Subcutaneous abdominal adipose tissue (tissue), 5 donors: ENCODE results near the gene UNC119B.
"Not testable (repeated sequence)": the region's sequence is repeated elsewhere in the genome, so short reads cannot be mapped to it uniquely, and the experiment has no call there.

Experiments used
- H3K27ac ChIP-seq: one replicate; pipeline ENCODE4 v1.7.0; 2013; ENCODE audit warnings: low read depth, mild to moderate bottlenecking, inconsistent platforms, low read length, moderate library complexity
- H3K27me3 ChIP-seq, 5 donors: one replicate each; pipeline ENCODE4 v1.7.0; 2013; ENCODE audit warnings: low read length in 5 of 5, inconsistent platforms in 1 of 5; ENCODE audit not compliant: control insufficient read depth in 5 of 5, insufficient read depth in 4 of 5
- H3K36me3 ChIP-seq, 5 donors: one replicate each; pipeline ENCODE4 v1.7.0; 2013; ENCODE audit warnings: low read length in 5 of 5; ENCODE audit not compliant: control insufficient read depth in 5 of 5, insufficient read depth in 5 of 5
- H3K4me1 ChIP-seq, 5 donors: one replicate each; pipeline ENCODE4 v1.7.0; 2013; ENCODE audit warnings: low read length in 5 of 5, mild to moderate bottlenecking in 3 of 5, moderate library complexity in 1 of 5; ENCODE audit not compliant: control insufficient read depth in 5 of 5, insufficient read depth in 5 of 5
- H3K4me3 ChIP-seq, 5 donors: one replicate each; pipeline ENCODE4 v1.7.0; 2013; ENCODE audit warnings: low read length in 5 of 5, low read depth in 1 of 5
- H3K9ac ChIP-seq, 5 donors: one replicate each; pipeline ENCODE4 v1.7.0; 2013; ENCODE audit warnings: low read length in 5 of 5, mild to moderate bottlenecking in 4 of 5, moderate library complexity in 3 of 5
- H3K9me3 ChIP-seq, 5 donors: one replicate each; pipeline ENCODE4 v1.7.0; 2013; ENCODE audit warnings: low read length in 5 of 5; ENCODE audit not compliant: control insufficient read depth in 5 of 5
- donor health status: healthy.
- donor health status: healthy.
- donor health status: healthy.
- donor health status: healthy.
- donor health status: healthy.

UNC119B gene

DNA sequence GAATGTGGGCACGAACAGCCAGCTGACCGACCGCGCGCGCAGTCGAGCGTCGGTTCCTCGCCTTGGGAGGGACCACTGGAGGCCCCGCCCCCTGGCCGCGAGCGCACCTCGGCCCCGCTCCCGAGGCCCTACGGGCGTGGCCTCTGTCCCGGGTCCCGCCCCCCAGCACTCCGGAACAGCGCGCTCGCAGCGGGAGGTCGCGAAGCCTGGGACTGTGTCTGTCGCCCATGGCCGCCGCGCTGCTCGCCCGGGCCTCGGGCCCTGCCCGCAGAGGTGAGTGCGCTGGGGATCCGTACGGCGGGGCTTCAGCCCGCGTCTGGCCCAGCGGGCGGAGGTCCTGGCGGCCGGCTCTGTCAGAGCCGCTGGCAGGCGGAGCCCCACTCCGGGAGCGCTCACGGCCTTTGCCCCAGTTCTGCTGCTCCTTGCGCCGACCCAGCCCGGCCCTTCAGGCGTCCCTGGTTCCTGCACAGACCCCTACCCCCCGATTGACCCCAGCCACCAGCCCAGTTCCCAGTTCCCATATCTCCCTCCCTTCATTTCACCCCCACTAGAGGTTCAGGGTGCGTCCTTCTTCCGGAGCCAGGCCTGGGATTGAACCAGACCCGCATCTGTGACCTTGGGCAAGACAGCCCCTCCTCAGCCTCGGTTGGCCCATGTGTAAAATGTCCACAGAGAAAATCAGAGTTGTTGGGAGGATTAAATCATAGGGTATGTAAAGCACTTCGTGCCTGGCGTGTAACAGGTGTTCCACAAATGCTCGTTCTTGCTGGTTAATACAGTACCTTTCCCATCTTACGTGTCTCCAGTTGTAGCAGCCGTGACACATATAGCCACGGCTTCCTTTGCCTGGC, 15.6 kb downstream of the UNC119B start, which contains the start of gene ACADS:
TSS of gene ACADS (plus strand) at position 168 of the 851 bp plus-strand sequence. CDS start at position 228, 60 bp downstream.
- Histone ChIP-seq H3K27me3 (no peaks in the 10 kb centered on the region), H3K27ac (peak within 1 kb of the TSS; percentile 88), H3K36me3 (peaks cover 0 to 54% (median 42%) of the 10 kb centered on the region in 5 donors), H3K4me3 (peak within 1 kb of the TSS; percentile 76 to 93 (median 83)), H3K4me1 (peaks cover 5 to 50% (median 42%) of the 10 kb centered on the region in 5 donors), H3K9ac (peak within 1 kb of the TSS; percentile 82 to 89 (median 87)), H3K9me3 (no peaks in the 10 kb centered on the region)

DNA sequence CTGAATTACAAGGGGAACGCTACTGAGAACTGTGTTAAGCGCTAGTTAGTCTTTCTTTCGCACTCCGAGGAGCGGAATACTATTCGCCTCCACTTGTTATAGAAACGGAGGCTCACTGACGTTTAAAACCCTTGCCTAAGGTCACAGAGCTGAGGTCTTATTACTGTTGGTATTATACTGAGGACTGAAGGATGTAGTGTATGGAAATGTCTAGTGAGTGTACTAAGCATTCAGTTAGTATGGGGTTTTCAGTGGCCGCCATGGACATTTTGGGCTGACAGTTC, 16.2 kb downstream of the UNC119B start:
- H3K27ac ChIP-seq, result peak overlapping the region; percentile 88
- no peaks in the 10 kb centered on the region for H3K9me3 ChIP-seq
- H3K4me1 ChIP-seq, result peaks cover 3 to 45% (median 36%) of the 10 kb centered on the region in 5 donors
- peak overlapping the region; percentile 76 to 93 (median 83) for H3K4me3 ChIP-seq
- H3K9ac ChIP-seq, result peak overlapping the region; percentile 82 to 89 (median 87)
- no peaks in the 10 kb centered on the region for H3K27me3 ChIP-seq
- H3K36me3 ChIP-seq, result peaks cover 0 to 49% (median 36%) of the 10 kb centered on the region in 5 donors

DNA sequence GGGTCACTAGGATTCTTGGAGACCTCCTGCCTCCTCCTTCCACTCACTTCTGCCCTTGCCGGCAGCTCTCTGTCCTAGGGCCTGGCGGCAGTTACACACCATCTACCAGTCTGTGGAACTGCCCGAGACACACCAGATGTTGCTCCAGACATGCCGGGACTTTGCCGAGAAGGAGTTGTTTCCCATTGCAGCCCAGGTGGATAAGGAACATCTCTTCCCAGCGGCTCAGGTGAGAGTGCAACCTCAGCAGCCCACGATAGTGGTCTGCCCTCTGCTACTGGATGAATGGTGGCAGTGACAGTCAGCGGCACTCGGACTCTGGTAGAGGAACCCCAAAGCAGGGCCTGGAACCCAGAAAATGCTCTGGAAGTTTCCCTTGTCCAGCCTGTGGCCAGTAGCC, 16.7 kb downstream of the UNC119B start:
- Histone ChIP-seq H3K9ac (peak overlapping the region in 2 of 5 donors; percentile 88 to 89), H3K4me3 (peak overlapping the region; percentile 76 to 93 (median 83)), H3K4me1 (peaks cover 3 to 40% (median 31%) of the 10 kb centered on the region in 5 donors), H3K27me3 (no peaks in the 10 kb centered on the region), H3K27ac (peak overlapping the region; percentile 88), H3K36me3 (peaks cover 0 to 44% (median 31%) of the 10 kb centered on the region in 5 donors), H3K9me3 (no peaks in the 10 kb centered on the region)

GRCh38 chr12:120732198-120732597, 21.9 kb downstream of the UNC119B start:
- H3K36me3 ChIP-seq, result peaks cover 0 to 48% (median 25%) of the 10 kb centered on the region in 5 donors
- H3K4me3 ChIP-seq, result not testable (repeated sequence)

DNA sequence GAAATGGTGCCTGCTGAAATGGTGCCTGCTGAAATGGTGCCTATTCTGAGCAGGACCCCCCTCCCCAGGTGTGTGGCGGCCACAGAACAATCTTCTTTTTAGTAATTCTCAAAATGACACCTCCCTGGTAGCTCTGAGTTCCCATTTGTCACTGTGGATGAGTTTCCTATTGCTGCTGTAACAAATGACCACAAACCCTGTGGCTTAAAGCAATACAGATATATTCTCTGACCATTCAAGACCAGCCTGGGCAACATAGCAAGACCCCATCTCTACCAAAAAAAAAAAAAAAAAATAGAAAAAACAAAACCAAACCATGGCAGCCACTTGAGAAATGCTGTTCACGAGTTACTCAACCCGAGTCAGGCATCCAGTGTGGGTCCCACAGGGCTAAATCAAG, 23.3 kb downstream of the UNC119B start:
- Histone ChIP-seq H3K9me3 (no peaks in the 10 kb centered on the region), H3K27me3 (no peaks in the 10 kb centered on the region), H3K27ac (peak overlapping the region; percentile 54), H3K9ac (no peak overlapping the region), H3K36me3 (peaks cover 0 to 50% (median 34%) of the 10 kb centered on the region in 5 donors), H3K4me1 (peaks cover 0 to 14% (median 9%) of the 10 kb centered on the region in 5 donors), H3K4me3 (no peak overlapping the region)

More at GRCh38 chr12:120732198-120732597, 21.9 kb downstream of the UNC119B start:
- H3K4me1 ChIP-seq, result peaks cover 0 to 15% (median 11%) of the 10 kb centered on the region in 5 donors
- not testable (repeated sequence) for H3K9me3 ChIP-seq, H3K27ac ChIP-seq, H3K9ac ChIP-seq, H3K27me3 ChIP-seq

DNA sequence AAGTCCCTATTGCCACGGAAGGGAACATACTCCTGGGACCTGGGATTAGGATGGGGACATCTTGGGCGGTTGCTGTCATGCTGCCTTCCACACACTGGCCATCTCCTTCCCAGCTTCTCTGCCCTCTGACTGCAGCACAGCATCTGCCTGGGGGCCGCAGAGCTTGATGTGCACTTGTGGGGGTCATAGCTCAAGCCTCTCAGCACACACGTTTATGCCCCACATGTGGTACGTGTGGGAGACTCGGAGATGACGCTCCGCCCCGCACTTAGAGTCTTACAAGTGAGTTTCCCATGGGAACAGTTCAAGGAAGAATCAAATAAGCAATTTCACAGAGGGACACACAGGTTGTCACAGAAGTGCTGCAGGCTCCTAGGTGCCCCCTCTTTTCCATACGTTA, 24.0 kb downstream of the UNC119B start:
- Histone ChIP-seq H3K4me1 (peaks cover 0 to 15% (median 9%) of the 10 kb centered on the region in 5 donors), H3K4me3 (no peak overlapping the region)

DNA sequence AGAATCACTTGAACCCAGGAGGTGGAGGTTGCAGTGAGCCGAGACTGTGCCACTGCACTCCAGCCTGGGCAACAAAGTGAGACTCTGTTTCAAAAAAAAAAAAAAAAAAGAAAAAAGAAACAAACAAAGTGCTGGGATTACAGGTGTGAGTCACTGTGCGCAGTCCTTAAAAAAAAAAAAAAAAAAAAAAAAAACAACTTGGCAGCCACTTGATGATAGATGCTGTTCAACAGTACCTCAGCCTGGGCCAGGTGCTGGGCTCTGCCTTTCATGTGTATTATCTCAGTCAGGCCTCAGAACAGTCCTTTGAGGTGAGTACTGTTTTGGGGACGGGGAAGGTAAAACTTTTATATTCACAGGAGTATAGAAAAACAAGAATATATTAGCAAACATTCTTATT, 24.9 kb downstream of the UNC119B start:
- H3K27me3 ChIP-seq, result no peaks in the 10 kb centered on the region
- H3K27ac ChIP-seq, result no peak overlapping the region
- no peak overlapping the region for H3K9ac ChIP-seq
- no peak overlapping the region for H3K4me3 ChIP-seq
- H3K4me1 ChIP-seq, result peaks cover 0 to 15% (median 9%) of the 10 kb centered on the region in 5 donors
- H3K9me3 ChIP-seq, result no peaks in the 10 kb centered on the region
- H3K36me3 ChIP-seq, result peaks cover 0 to 53% (median 38%) of the 10 kb centered on the region in 5 donors

More for the DNA sequence above, 24.0 kb downstream of the UNC119B start:
- no peak overlapping the region for H3K9ac ChIP-seq
- no peaks in the 10 kb centered on the region for H3K27me3 ChIP-seq
- no peaks in the 10 kb centered on the region for H3K9me3 ChIP-seq
- H3K36me3 ChIP-seq, result peaks cover 0 to 53% (median 40%) of the 10 kb centered on the region in 5 donors
- H3K27ac ChIP-seq, result no peak overlapping the region

- H3K9ac ChIP-seq, result no peak overlapping the region
- H3K36me3 ChIP-seq, result peaks cover 0 to 49% (median 32%) of the 10 kb centered on the region in 5 donors
- H3K4me3 ChIP-seq, result no peak overlapping the region
Measured at GRCh38 chr12:120736404-120737331, 26.4 kb downstream of the UNC119B start.

GRCh38 chr12:120737557-120738251, 27.4 kb downstream of the UNC119B start:
- Histone ChIP-seq H3K4me3 (no peak overlapping the region), H3K4me1 (peaks cover 5 to 26% (median 17%) of the 10 kb centered on the region in 5 donors), H3K9ac (peak overlapping the region in 1 of 5 donors; percentile 25), H3K36me3 (peaks cover 0 to 49% (median 32%) of the 10 kb centered on the region in 5 donors), H3K9me3 (no peaks in the 10 kb centered on the region), H3K27me3 (no peaks in the 10 kb centered on the region), H3K27ac (no peak overlapping the region)

More at GRCh38 chr12:120736404-120737331, 26.4 kb downstream of the UNC119B start:
- Histone ChIP-seq H3K27ac (no peak overlapping the region), H3K9me3 (no peaks in the 10 kb centered on the region), H3K27me3 (no peaks in the 10 kb centered on the region), H3K4me1 (peaks cover 3 to 20% (median 11%) of the 10 kb centered on the region in 5 donors)
